Activated T-cell treated with anti-CD3 and anti-CD28 coated beads, Interleukin-2, amount 50 U/mL, for 4 hours (primary cell): ENCODE measurements around the gene SLC22A12. TPM values are rescaled to one million over a fixed set of nuclear protein-coding genes. Genes with fewer than 3 reads are reported as not detected.
"Not testable (repeated sequence)": the region's sequence is repeated elsewhere in the genome, so short reads cannot be mapped to it uniquely, and the experiment has no call there.

Experiments
- ATAC-seq, 2 donors: fragments of 200-7000 bp; cut with Tn5 transposase; one replicate each; pipeline ENCODE4 v1.10.0; 2021
- DNase-seq: peaks from one replicate; pipeline ENCODE4 v3.0.0-alpha.2; 2020
- H3K27me3 Mint-ChIP-seq: one replicate; pipeline ENCODE4 v1.8.0; 2021; ENCODE audit warnings: low read depth, mixed read lengths
- H3K36me3 Mint-ChIP-seq: one replicate; pipeline ENCODE4 v1.8.0; 2022; ENCODE audit warnings: mixed read lengths; ENCODE audit not compliant: insufficient read depth
- H3K4me1 Mint-ChIP-seq: one replicate; pipeline ENCODE4 v1.8.0; 2021; ENCODE audit warnings: low read depth, mixed read lengths
- H3K4me3 Mint-ChIP-seq: one replicate; pipeline ENCODE4 v1.8.0; 2021; ENCODE audit warnings: mild to moderate bottlenecking, moderate library complexity, mixed read lengths
- H3K9me3 Mint-ChIP-seq: one replicate; pipeline ENCODE4 v1.8.0; 2021; ENCODE audit warnings: mixed read lengths
- total RNA-seq, 3 donors: library from RNA; stranded (reverse); gene quantifications; one replicate each; pipeline ENCODE4 v1.2.1, GENCODE V29; 2021

Gene SLC22A12
- total RNA-seq, 3 donors from 2014 or later, result not detected

DNA sequence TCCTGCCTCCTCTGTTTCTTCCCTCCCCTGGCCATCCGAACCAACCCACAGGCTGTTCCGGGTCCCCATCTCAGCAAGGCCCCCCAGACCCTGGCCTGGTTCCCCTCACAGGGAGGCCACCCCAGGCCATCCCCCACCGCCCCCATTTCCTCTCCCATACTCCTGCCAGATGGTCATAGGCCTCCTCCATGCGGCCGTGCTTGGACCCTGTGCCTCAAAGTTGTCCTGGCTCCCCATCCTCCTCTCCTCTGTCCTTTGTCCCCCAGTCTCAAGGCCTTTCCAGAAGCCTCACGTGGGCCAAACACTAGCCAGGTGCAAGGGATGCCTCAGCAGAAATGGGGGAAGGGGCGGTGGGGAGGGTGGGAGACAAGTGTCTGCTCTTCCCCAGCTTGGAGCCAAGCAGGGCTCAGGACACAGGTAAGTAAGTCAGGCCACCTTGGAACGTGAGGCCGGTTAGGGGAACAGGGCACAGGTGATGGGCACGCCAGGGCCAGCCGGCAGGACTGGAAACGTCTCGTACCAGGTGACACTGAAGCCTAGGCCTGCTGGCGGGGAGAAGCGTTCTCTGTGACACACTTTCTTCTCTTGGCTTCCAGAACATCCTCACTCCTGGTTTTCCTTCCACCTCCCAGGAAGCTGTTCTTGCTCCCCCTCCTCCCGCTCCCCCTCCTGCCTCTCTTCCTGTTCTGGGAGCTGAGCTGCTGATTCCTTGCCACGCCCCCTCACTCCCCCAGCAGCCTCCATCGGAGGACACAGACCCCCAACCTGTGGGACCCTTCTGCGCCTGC, 31.5 kb upstream of the SLC22A12 start:
- Mint-ChIP-seq H3K4me1 (no peaks in the 10 kb centered on the region), H3K36me3 (no peaks in the 10 kb centered on the region), H3K9me3 (no peaks in the 10 kb centered on the region), H3K27me3 (peaks cover 8% of the 10 kb centered on the region), H3K4me3 (no peak overlapping the region)
- DNase-seq (no peak), ATAC-seq (no peak)

DNA sequence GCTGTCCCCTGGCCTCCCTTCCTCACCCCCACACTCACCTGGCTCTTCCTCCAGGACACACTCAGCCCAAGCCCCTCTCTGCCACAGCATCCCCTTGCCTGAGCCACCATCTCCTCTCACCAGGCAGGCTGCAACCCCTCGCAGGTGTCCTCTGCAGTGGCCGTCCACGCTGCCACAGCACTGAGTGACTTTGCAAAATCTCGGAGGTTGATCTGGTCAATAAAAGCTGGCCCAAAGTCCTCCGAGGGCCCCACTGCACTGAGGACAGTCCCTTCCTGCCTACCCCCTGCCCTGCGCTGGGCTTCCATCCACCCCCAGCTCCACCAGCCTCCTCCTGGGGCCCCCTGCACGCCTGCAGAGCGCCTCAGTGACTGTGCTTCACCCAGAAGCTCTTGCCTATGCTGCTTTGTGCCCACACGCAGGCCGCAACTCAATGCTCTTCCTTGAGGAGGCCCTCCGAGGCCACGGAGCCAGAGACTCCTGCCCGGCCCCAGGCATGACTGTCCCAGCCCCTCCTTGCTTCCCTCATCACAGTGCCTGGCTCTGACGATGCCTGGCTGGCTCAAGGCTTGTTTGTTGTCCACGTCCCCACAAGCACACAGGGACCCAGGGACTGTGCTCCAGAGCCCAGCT, 30.8 kb upstream of the SLC22A12 start:
- H3K4me1 Mint-ChIP-seq, result no peaks in the 10 kb centered on the region
- no peaks in the 10 kb centered on the region for H3K9me3 Mint-ChIP-seq
- ATAC-seq (no peak), DNase-seq (no peak)
- peaks cover 8% of the 10 kb centered on the region for H3K27me3 Mint-ChIP-seq
- no peak overlapping the region for H3K4me3 Mint-ChIP-seq
- H3K36me3 Mint-ChIP-seq, result no peaks in the 10 kb centered on the region

DNA sequence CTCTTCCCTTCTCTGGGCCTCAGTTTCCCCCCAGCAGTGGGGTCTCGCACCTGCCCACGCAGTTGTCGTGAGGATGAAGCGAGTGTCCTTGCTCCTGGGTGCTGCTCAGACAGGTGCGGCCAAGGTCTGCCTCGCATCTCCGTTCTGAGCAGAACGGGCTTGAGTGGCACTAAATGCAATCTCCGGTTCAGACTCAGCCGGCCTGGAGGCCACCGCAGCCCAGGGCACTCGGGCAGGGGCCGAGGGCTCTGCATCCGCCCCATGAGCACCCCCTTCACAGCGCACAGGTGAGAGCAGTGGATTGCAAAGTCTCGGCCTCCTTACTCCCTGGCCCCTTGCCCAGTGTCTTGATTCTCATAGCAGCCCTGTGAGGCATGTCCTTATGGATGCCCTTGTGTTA, 30.1 kb upstream of the SLC22A12 start:
- peaks cover 8% of the 10 kb centered on the region for H3K27me3 Mint-ChIP-seq
- H3K4me1 Mint-ChIP-seq, result peaks cover 4% of the 10 kb centered on the region
- no peaks in the 10 kb centered on the region for H3K36me3 Mint-ChIP-seq
- ATAC-seq (no peak), DNase-seq (no peak)
- H3K4me3 Mint-ChIP-seq, result no peak overlapping the region
- H3K9me3 Mint-ChIP-seq, result no peaks in the 10 kb centered on the region

DNA sequence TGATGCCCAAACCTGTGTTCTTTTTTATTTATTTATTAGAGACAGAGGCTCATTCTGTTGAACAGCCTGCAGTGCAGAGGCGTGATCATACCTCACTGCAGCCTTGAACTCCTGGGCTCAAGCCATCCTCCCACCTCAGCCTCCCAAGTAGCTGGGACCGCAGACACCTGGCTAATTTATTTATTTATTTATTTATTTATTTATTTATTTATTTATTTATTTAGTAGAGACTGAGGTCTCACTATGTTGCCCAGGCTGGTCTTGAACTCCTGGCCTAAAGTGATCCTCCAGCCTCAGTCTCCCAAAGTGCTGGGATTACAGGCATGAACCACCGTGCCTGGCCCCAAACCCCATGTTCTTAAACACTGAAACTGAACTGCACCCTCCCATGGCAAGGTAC, 29.6 kb upstream of the SLC22A12 start:
- not testable (repeated sequence) for DNase-seq, H3K4me1 Mint-ChIP-seq, ATAC-seq, H3K9me3 Mint-ChIP-seq, H3K4me3 Mint-ChIP-seq, H3K36me3 Mint-ChIP-seq, H3K27me3 Mint-ChIP-seq

DNA sequence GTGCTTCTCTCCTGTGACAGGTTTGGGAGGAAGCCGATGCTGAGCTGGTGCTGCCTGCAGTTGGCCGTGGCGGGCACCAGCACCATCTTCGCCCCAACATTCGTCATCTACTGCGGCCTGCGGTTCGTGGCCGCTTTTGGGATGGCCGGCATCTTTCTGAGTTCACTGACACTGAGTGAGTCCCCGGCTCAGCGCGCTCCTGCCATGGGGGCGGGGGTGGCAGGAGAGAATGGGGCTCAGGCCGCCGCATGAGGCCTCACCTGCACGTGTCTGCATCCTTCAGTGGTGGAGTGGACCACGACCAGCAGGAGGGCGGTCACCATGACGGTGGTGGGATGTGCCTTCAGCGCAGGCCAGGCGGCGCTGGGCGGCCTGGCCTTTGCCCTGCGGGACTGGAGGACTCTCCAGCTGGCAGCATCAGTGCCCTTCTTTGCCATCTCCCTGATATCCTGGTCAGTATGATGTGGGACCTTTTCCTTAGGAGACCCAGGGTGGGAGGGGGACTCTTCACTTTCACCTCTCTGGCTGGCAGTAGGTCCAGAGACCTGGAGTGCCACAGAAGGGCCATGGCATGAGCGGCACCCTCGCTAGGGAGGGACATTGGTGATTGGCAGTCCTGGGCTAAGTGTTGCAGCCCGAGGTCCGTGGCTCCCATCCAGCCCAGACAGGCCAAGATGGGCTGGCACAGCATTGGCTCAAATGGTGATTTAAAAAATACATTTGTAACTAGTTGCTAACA, 28.9 kb upstream of the SLC22A12 start:
- no peaks in the 10 kb centered on the region for H3K9me3 Mint-ChIP-seq
- DNase-seq, result no peak
- H3K27me3 Mint-ChIP-seq, result peaks cover 10% of the 10 kb centered on the region
- no peak for ATAC-seq
- H3K4me3 Mint-ChIP-seq, result no peak overlapping the region
- no peaks in the 10 kb centered on the region for H3K36me3 Mint-ChIP-seq
- peaks cover 8% of the 10 kb centered on the region for H3K4me1 Mint-ChIP-seq

DNA sequence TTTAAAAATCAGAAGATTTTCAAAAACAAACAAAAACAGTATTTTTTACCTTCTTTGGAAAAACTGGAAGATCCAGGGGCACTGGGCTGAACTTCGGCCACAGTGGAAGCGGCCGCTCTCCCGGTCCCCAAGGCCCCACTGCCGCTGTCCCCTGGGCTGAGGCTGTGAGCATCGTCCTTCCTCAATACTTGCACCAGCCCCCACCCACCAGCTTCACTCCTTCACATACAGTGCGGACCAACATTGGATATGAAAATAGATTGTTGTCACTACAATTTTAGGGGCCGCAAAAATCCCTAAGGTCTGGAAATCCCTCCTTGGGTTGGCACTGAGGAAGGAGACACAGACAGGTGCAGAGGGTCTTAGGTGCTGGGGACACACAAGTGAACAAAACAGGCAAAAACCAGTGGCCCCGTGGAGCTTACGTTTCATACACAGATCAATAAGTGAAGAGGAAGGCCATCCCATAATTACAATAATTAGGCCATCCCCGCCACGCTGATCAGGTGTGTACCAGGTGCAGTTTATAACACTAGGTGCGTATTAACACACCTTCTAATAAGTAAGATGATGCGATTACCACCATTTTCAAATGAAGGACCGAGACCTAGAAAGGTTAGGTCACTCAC, 28.2 kb upstream of the SLC22A12 start:
- Mint-ChIP-seq H3K4me1 (peaks cover 8% of the 10 kb centered on the region), H3K27me3 (peaks cover 10% of the 10 kb centered on the region), H3K36me3 (no peaks in the 10 kb centered on the region), H3K4me3 (no peak overlapping the region), H3K9me3 (no peaks in the 10 kb centered on the region)
- no peak for DNase-seq
- ATAC-seq, result no peak

DNA sequence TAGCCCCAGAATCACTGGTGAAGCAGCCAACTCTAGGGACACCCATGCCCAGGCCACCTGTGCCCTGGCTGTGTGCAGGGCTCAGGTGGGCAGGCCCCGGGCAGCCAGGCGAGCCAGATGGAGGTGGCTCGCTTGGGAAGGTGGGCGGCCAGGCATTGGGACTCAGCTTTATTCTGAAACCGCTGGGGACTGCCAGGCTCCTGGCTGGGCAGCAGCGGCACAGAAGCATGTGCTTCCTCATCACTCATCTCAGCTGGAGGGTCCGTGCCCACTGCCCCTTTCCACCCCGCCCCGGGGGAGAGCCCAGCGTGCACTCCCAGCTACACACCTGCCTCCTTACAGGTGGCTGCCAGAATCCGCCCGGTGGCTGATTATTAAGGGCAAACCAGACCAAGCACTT, 27.1 kb upstream of the SLC22A12 start:
- peaks cover 8% of the 10 kb centered on the region for H3K4me1 Mint-ChIP-seq
- DNase-seq (no peak), ATAC-seq (no peak)
- peaks cover 8% of the 10 kb centered on the region for H3K27me3 Mint-ChIP-seq
- H3K36me3 Mint-ChIP-seq, result no peaks in the 10 kb centered on the region
- no peak overlapping the region for H3K4me3 Mint-ChIP-seq
- no peaks in the 10 kb centered on the region for H3K9me3 Mint-ChIP-seq

DNA sequence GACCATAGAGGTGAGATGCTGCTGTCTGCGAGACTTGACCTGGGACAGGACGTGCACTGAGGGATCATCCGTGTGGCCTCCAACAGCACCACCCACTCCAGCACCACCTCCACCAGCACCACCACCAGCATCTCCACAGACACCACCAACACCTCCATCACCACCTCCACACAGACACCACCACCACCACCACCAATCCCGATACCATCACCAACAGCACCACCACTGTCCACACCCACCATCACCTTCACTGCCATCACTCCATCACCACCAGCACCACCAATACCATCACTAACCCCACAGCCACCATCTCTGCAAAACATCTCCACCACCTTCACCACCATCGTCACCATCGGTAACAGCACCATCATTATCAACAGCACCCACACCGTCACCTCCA, 26.6 kb upstream of the SLC22A12 start:
- ATAC-seq, result no peak
- Mint-ChIP-seq H3K4me1 (peaks cover 8% of the 10 kb centered on the region), H3K4me3 (no peak overlapping the region), H3K9me3 (no peaks in the 10 kb centered on the region), H3K36me3 (no peaks in the 10 kb centered on the region), H3K27me3 (peaks cover 8% of the 10 kb centered on the region)
- DNase-seq, result no peak

DNA sequence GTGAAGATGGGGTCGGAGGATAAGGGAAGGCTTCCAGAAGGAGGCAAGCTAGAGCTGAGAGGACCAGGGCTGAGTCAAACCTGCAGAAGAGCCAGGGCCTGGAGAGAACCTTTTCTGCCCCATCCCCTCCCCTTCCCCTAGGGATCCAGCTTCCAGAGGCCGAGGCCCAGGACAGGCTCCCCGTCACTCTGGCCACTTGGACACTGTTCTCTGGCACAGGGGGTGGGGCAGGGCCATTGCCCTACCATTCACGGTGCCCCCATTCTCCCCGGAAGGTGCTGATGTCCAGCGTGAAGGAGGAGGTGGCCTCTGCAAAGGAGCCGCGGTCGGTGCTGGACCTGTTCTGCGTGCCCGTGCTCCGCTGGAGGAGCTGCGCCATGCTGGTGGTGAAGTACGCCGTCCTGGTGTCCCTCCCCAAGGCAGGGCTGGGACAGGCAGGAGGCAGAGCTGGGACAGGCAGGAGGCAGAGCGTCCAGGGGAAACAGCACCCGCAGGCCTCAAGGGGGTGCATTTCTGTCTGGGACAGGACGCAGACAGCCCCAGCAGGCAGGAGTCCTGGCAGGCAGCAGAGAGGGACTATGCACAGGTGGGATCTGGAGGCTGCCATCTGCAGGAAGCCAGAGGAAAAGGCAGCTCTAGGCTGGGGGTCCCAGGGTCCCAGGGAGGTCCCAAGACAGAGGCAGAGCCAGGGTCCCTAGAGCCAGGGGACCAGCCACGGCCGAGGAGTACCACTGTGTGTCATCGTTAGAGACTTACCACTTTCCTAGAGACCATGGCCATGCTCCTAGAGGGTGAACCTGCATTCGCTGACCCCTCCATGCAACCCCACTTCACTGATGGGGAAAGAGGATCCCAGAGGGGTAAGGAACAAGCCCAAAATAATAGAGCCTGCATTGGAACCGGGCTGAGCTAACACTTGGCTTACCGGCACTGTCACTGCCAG, 25.8 kb upstream of the SLC22A12 start:
- Mint-ChIP-seq H3K9me3 (no peaks in the 10 kb centered on the region), H3K4me3 (no peak overlapping the region), H3K4me1 (peaks cover 8% of the 10 kb centered on the region), H3K27me3 (peaks cover 10% of the 10 kb centered on the region), H3K36me3 (no peaks in the 10 kb centered on the region)
- no peak for ATAC-seq
- no peak for DNase-seq

DNA sequence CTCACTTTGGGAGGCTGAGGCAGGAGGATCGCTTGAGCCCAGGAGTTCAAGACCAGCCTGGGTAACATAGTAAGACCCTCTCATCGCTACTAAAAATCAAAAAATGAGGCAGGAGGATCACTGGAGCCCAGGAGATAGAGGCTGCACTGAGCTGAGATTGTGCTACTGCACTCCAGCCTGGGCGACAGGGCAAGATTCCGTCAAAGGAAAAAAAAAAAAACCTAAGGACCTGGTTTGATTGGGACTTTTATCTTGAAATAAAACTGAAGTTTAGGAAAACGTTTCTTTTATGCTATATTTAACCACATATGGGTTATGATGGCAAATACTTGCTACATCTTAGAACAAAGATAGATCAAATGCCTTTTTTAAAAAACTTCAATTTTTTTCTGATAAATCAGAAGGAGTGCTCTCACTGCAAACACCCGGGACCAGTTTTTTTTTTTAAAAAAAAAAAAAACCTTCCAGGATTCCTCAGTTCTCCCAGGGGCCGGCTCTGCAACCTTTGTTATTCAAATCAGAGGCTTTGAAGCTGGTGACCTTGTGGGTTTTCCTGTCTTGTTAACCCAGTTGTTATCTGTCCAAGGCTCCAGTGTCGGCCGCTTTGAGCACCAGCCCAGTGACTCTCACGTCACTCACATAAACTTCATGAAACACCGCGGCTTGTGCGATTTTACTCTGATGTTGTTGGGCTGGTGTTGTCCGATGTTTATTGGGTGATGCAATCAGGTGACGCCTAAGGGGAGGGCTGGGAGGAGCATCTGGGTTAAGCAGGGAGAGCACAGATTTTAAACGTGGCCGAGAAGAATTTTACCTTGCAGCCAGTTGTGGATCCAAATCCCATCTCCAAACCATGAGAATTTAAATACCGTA, 24.7 kb upstream of the SLC22A12 start:
- peak; percentile 38 to 67 for ATAC-seq
- H3K36me3 Mint-ChIP-seq, result no peaks in the 10 kb centered on the region
- peaks cover 9% of the 10 kb centered on the region for H3K27me3 Mint-ChIP-seq
- DNase-seq, result no peak
- peaks cover 8% of the 10 kb centered on the region for H3K4me1 Mint-ChIP-seq
- H3K9me3 Mint-ChIP-seq, result no peaks in the 10 kb centered on the region
- peak overlapping the region; percentile 35 for H3K4me3 Mint-ChIP-seq

DNA sequence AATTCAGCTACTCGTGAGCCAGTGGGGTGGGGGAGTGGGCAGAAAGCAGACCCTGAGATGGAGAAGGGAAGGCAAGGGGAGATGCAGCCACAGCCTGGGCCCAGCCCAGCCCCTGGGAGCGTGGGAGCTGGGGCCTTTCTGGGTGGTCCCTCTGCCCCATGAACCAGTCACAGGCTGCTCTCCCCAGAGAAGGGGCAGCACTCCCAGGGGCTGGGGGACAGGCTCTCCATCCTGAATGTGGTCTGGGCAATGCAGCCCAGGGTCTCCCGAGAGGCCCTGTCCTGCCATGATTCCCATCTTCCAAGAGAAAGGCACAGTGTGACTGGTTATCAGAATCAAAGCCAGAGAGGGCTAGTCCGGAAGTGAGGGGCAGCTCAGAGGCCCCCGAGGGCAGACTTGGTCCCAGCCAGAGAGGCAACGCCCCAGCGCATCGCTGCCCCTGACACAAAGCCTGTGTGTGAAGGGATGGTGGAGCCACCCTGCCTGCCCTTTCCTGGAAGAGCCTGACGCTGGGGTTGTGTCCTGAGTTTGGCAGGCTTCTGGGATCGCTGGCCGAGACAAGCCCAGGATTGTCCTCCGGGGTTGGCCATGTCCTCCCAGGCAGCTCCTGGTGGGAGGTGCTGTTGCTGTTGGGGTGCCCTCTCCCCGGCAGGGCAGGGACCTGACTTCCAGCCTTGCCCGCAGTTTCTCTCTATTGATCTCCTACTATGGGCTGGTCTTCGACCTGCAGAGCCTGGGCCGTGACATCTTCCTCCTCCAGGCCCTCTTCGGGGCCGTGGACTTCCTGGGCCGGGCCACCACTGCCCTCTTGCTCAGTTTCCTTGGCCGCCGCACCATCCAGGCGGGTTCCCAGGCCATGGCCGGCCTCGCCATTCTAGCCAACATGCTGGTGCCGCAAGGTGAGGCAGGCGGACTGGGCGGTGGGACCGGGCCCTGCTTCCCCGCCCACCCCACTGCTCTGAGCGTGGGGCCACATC, 23.8 kb upstream of the SLC22A12 start:
- ATAC-seq (no peak), DNase-seq (no peak)
- Mint-ChIP-seq H3K4me3 (no peak overlapping the region), H3K9me3 (no peaks in the 10 kb centered on the region), H3K36me3 (no peaks in the 10 kb centered on the region), H3K27me3 (peaks cover 9% of the 10 kb centered on the region), H3K4me1 (peaks cover 8% of the 10 kb centered on the region)

DNA sequence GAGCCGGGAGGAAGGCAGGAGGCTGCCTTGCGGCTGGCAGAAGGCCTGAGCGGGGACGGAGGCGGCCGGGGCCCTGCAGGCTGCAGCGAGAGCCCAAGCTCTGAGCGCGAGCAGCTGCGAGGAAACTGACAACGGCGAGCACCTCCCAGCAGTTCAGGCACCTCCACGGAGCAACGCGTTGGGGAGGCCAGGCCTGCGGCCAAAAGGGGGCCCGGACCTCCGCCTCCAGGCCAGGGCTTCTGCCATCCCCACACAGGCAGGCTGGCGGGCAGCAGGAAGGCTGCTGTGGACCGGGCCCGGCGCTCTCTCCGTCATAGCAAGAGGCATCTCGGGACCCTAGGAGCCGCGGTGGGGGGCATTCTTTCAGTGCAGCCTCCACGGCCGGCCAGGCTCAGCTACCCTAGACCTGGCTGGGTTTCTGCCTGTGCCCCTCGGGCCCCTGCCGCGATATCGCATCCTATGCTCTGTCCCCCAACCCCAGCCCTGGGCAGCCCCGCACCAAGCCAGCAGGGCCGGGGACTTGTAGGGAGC, 22.9 kb upstream of the SLC22A12 start:
- peaks cover 8% of the 10 kb centered on the region for H3K4me1 Mint-ChIP-seq
- H3K9me3 Mint-ChIP-seq, result no peaks in the 10 kb centered on the region
- H3K4me3 Mint-ChIP-seq, result no peak overlapping the region
- no peaks in the 10 kb centered on the region for H3K36me3 Mint-ChIP-seq
- peaks cover 9% of the 10 kb centered on the region for H3K27me3 Mint-ChIP-seq
- DNase-seq (no peak), ATAC-seq (no peak)
